Tibial nerve (tissue), 4 donors: ENCODE data around the gene LAMC2. TPM values are rescaled to one million over a fixed set of nuclear protein-coding genes. Genes with fewer than 3 reads are reported as not detected.
"Not testable (repeated sequence)": the region's sequence is repeated elsewhere in the genome, so short reads cannot be mapped to it uniquely, and the experiment has no call there.

Experiments used
- DNase-seq, 2 donors: peaks; one replicate each; pipeline ENCODE4 v3.0.0-alpha.2; 2019; ENCODE audit warnings: low spot score in 2 of 2
- H3K27ac ChIP-seq, 4 donors: fragments of 200-600 bp; sonication (generic) in 3 of 4; one replicate each; pipeline ENCODE4 v1.5.1; 2017 to 2019; ENCODE audit warnings: mild to moderate bottlenecking in 1 of 4
- H3K27me3 ChIP-seq, 2 donors: fragments of 200-600 bp; sonication (generic) in 1 of 2; one replicate each; pipeline versions ENCODE4 v1.5.1 to v1.6.0; 2017 to 2019
- H3K36me3 ChIP-seq, 3 donors: fragments of 200-600 bp; sonication (generic); one replicate each; pipeline ENCODE4 v1.5.1; 2018 to 2019
- H3K4me1 ChIP-seq, 4 donors: fragments of 200-600 bp; sonication (generic) in 3 of 4; one replicate each; pipeline ENCODE4 v1.5.1; 2017 to 2019
- H3K4me3 ChIP-seq, 4 donors: fragments of 200-600 bp; sonication (generic) in 3 of 4; one replicate each; pipeline ENCODE4 v1.5.1; 2017 to 2019; ENCODE audit warnings: mild to moderate bottlenecking in 1 of 4, moderate library complexity in 1 of 4
- H3K9me3 ChIP-seq, 4 donors: fragments of 200-600 bp; sonication (generic) in 3 of 4; one replicate each; pipeline ENCODE4 v1.5.1; 2017 to 2019
- CTCF ChIP-seq, 5 experiments: fragments of 200-600 bp in 3 of 5; fragments of 450-650 bp in 2 of 5; sonication (generic) in 3 of 5; IDR thresholded peaks; one replicate each; pipeline ENCODE4 v1.5.1; 2016 to 2019; ENCODE audit warnings: antibody characterized with exemption in 5 of 5, mild to moderate bottlenecking in 3 of 5, moderate library complexity in 2 of 5
- EP300 ChIP-seq, 2 donors: sonication (generic); formaldehyde crosslinking; IDR thresholded peaks; one replicate each; pipeline ENCODE4 v1.6.1; 2017; ENCODE audit warnings: antibody characterized with exemption in 2 of 2, mild to moderate bottlenecking in 1 of 2
- POLR2A ChIP-seq, 2 donors: fragments of 450-650 bp; IDR thresholded peaks; one replicate each; pipeline ENCODE4 v1.6.1; 2017; ENCODE audit warnings: antibody characterized with exemption in 2 of 2, mild to moderate bottlenecking in 2 of 2, moderate library complexity in 2 of 2
- WGBS, 2 donors: methylation state at CpG; one replicate each; pipeline ENCODE4 v1.1.5; 2018; 5-methylcytosine and 5-hydroxymethylcytosine counted together
- total RNA-seq, 4 donors: library from RNA; depleted of rRNA; stranded (reverse); fragments of >200 nt; gene quantifications; one replicate each; pipeline ENCODE4 v1.1.0, GENCODE V29; 2016

LAMC2 gene
- total RNA-seq, 4 donors from 2014 or later: 4.5 to 11.9 (median 8.1) TPM

- H3K9me3 ChIP-seq: no peaks in the 10 kb centered on the region
- H3K4me1 ChIP-seq: peaks cover 0 to 53% (median 12%) of the 10 kb centered on the region in 4 donors
- WGBS, 2 donors: 81 to 87% methylated on average over 7 of the region's 7 CpGs
- TF ChIP-seq CTCF (IDR thresholded peaks at IDR 0.05): peak in 1 of 5 experiments; percentile 15
- TF ChIP-seq EP300 (IDR thresholded peaks at IDR 0.05): no peak
- no peak overlapping the region for H3K4me3 ChIP-seq
- H3K36me3 ChIP-seq: no peaks in the 10 kb centered on the region
- peak overlapping the region; percentile 10 to 88 (median 76) for H3K27ac ChIP-seq
- H3K27me3 ChIP-seq: no peaks in the 10 kb centered on the region
- DNase-seq: no peak
Measured at GRCh38 chr1:183239220-183239742, 53.2 kb downstream of the LAMC2 start.

GRCh38 chr1:183239793-183240525 lies 53.9 kb downstream of the LAMC2 start:
- Histone ChIP-seq H3K4me1 (peaks cover 0 to 55% (median 10%) of the 10 kb centered on the region in 4 donors), H3K36me3 (no peaks in the 10 kb centered on the region), H3K27ac (peak overlapping the region; percentile 10 to 88 (median 76)), H3K4me3 (no peak overlapping the region), H3K27me3 (no peaks in the 10 kb centered on the region), H3K9me3 (no peaks in the 10 kb centered on the region)
- no peak for DNase-seq
- TF ChIP-seq CTCF (IDR thresholded peaks at IDR 0.05) (no peak), POLR2A (IDR thresholded peaks at IDR 0.05) (no peak)
- 75 to 78% methylated on average over 8 of the region's 8 CpGs for WGBS, 2 donors

GRCh38 chr1:183240526-183240825 lies 54.4 kb downstream of the LAMC2 start:
- WGBS, 2 donors: 92 to 93% methylated on average over 4 of the region's 4 CpGs
- Histone ChIP-seq H3K27me3 (no peaks in the 10 kb centered on the region), H3K4me1 (peaks cover 0 to 56% (median 10%) of the 10 kb centered on the region in 4 donors), H3K36me3 (no peaks in the 10 kb centered on the region), H3K4me3 (no peak overlapping the region), H3K27ac (peak overlapping the region; percentile 2 to 88 (median 76)), H3K9me3 (no peaks in the 10 kb centered on the region)
- DNase-seq: no peak
- TF ChIP-seq CTCF (IDR thresholded peaks at IDR 0.05) (no peak), EP300 (IDR thresholded peaks at IDR 0.05) (no peak), POLR2A (IDR thresholded peaks at IDR 0.05) (no peak)

- not testable (repeated sequence) for H3K9me3 ChIP-seq, H3K27me3 ChIP-seq, H3K36me3 ChIP-seq, H3K4me3 ChIP-seq, DNase-seq
- peaks cover 0 to 56% (median 10%) of the 10 kb centered on the region in 4 donors for H3K4me1 ChIP-seq
- peak overlapping the region; percentile 2 to 88 (median 76) for H3K27ac ChIP-seq
- WGBS, 2 donors: 89 to 92% methylated on average over 8 of the region's 8 CpGs
Measured at GRCh38 chr1:183240853-183241252, 54.8 kb downstream of the LAMC2 start.

GRCh38 chr1:183241471-183241870 lies 55.4 kb downstream of the LAMC2 start:
- 36 to 43% methylated on average over 3 of the region's 3 CpGs for WGBS, 2 donors
- no peaks in the 10 kb centered on the region for H3K36me3 ChIP-seq
- no peaks in the 10 kb centered on the region for H3K27me3 ChIP-seq
- TF ChIP-seq EP300 (IDR thresholded peaks at IDR 0.05) (no peak), POLR2A (IDR thresholded peaks at IDR 0.05) (no peak), CTCF (IDR thresholded peaks at IDR 0.05) (no peak)
- H3K4me3 ChIP-seq: no peak overlapping the region
- no peak for DNase-seq
- peak overlapping the region; percentile 65 to 88 (median 78) for H3K27ac ChIP-seq
- no peaks in the 10 kb centered on the region for H3K9me3 ChIP-seq
- peaks cover 0 to 56% (median 10%) of the 10 kb centered on the region in 4 donors for H3K4me1 ChIP-seq
